Measurements from ENCODE around the gene NXF1.

The NXF1 gene

GRCh38 chr11:62839050-62839945 lies 34.1 kb upstream of the NXF1 start, which contains the start of gene WDR74:
Gene WDR74 (minus strand): TSS chr11:62839590. CDS start chr11:62839570, 20 bp downstream.
- H3K27me3 ChIP-seq (ENCODE audit: control insufficient read depth in 1 of 2, insufficient read depth in 1 of 2, low read length in 2 of 2): no peaks in the 10 kb centered on the region
- no peak within 1 kb of the TSS for H2AK5ac ChIP-seq (ENCODE audit: low read length, severe bottlenecking)
- H3K23ac ChIP-seq (ENCODE audit: low read length in 2 of 2): no peak within 1 kb of the TSS
- H3K4ac ChIP-seq (ENCODE audit: low read depth in 1 of 2, low read length in 2 of 2): peak within 1 kb of the TSS in 1 of 2 experiments; percentile 95
- peak within 1 kb of the TSS; percentile 41 to 81 for H3K18ac ChIP-seq (ENCODE audit: low read depth in 1 of 2, low read length in 2 of 2)
- H2AFZ ChIP-seq (ENCODE audit: low read depth, low read length): peak within 1 kb of the TSS; percentile 88
- peak; percentile 97 for DNase-seq
- H2BK12ac ChIP-seq (ENCODE audit: low read length in 2 of 2): peak within 1 kb of the TSS in 1 of 2 experiments; percentile 29
- peak within 1 kb of the TSS in 1 of 2 experiments; percentile 55 for H3K14ac ChIP-seq (ENCODE audit: low read length in 2 of 2)
- peak within 1 kb of the TSS; percentile 96 for H3K9ac ChIP-seq (ENCODE audit: low read length)
- WGBS: under 1% methylated on average over 58 of the region's 62 CpGs
- peaks cover 13% of the 10 kb centered on the region for H3K4me1 ChIP-seq (ENCODE audit: control insufficient read depth, insufficient read depth, low read depth, low read length)
- no peak within 1 kb of the TSS for H2BK5ac ChIP-seq (ENCODE audit: low read depth, low read length, poor library complexity, severe bottlenecking)
- H3K4me2 ChIP-seq (ENCODE audit: low read length, poor library complexity, severe bottlenecking): peak within 1 kb of the TSS; percentile 75
- H2BK15ac ChIP-seq (ENCODE audit: low read depth, poor library complexity, severe bottlenecking): no peak within 1 kb of the TSS
- H3K4me3 ChIP-seq (ENCODE audit: insufficient read depth in 1 of 2, low read depth in 1 of 2, low read length in 2 of 2): peak within 1 kb of the TSS; percentile 91 to 98
- peak within 1 kb of the TSS; percentile 55 for H4K91ac ChIP-seq (ENCODE audit: low read length)
- H3K9me3 ChIP-seq (ENCODE audit: control insufficient read depth, low read length): no peaks in the 10 kb centered on the region
- H3K36me3 ChIP-seq (ENCODE audit: control insufficient read depth in 1 of 2, insufficient read depth in 2 of 2, low read depth in 1 of 2, low read length in 2 of 2): peaks cover 26% of the 10 kb centered on the region in 2 experiments
- H4K8ac ChIP-seq (ENCODE audit: low read length): peak within 1 kb of the TSS; percentile 81
- H2BK120ac ChIP-seq (ENCODE audit: low read depth, low read length): peak within 1 kb of the TSS; percentile 61
- peak within 1 kb of the TSS; percentile 91 for H3K27ac ChIP-seq (ENCODE audit: low read length, poor library complexity, severe bottlenecking)
- peaks cover 22% of the 10 kb centered on the region for H3K79me1 ChIP-seq (replicated peaks; ENCODE audit: low read length, poor library complexity, severe bottlenecking)

- Histone ChIP-seq H3K23ac (ENCODE audit: low read length in 2 of 2) (no peak overlapping the region), H3K79me1 (replicated peaks; ENCODE audit: low read length, poor library complexity, severe bottlenecking) (peaks cover 26% of the 10 kb centered on the region), H2BK5ac (ENCODE audit: low read depth, low read length, poor library complexity, severe bottlenecking) (no peak overlapping the region), H2BK15ac (ENCODE audit: low read depth, poor library complexity, severe bottlenecking) (no peak overlapping the region), H3K4me1 (ENCODE audit: control insufficient read depth, insufficient read depth, low read depth, low read length) (peaks cover 16% of the 10 kb centered on the region), H3K4me3 (ENCODE audit: insufficient read depth in 1 of 2, low read depth in 1 of 2, low read length in 2 of 2) (no peak overlapping the region), H4K8ac (ENCODE audit: low read length) (no peak overlapping the region), H3K27me3 (ENCODE audit: control insufficient read depth in 1 of 2, insufficient read depth in 1 of 2, low read length in 2 of 2) (no peaks in the 10 kb centered on the region), H3K14ac (ENCODE audit: low read length in 2 of 2) (no peak overlapping the region), H2AFZ (ENCODE audit: low read depth, low read length) (no peak overlapping the region), H2AK5ac (ENCODE audit: low read length, severe bottlenecking) (no peak overlapping the region), H4K91ac (ENCODE audit: low read length) (no peak overlapping the region), H2BK12ac (ENCODE audit: low read length in 2 of 2) (no peak overlapping the region), H3K9ac (ENCODE audit: low read length) (no peak overlapping the region), H3K36me3 (ENCODE audit: control insufficient read depth in 1 of 2, insufficient read depth in 2 of 2, low read depth in 1 of 2, low read length in 2 of 2) (peaks cover 34 to 36% of the 10 kb centered on the region in 2 experiments), H3K4me2 (ENCODE audit: low read length, poor library complexity, severe bottlenecking) (no peak overlapping the region), H3K27ac (ENCODE audit: low read length, poor library complexity, severe bottlenecking) (no peak overlapping the region), H2BK120ac (ENCODE audit: low read depth, low read length) (no peak overlapping the region), H3K4ac (ENCODE audit: low read depth in 1 of 2, low read length in 2 of 2) (no peak overlapping the region), H3K18ac (ENCODE audit: low read depth in 1 of 2, low read length in 2 of 2) (no peak overlapping the region), H3K9me3 (ENCODE audit: control insufficient read depth, low read length) (no peaks in the 10 kb centered on the region)
- 91% methylated on average over 8 of the region's 8 CpGs for WGBS
- no peak for DNase-seq
Observed at GRCh38 chr11:62835336-62835735, 30.1 kb upstream of the NXF1 start.

- Histone ChIP-seq H3K14ac (ENCODE audit: low read length in 2 of 2) (peak within 1 kb of the TSS in 1 of 2 experiments; percentile 88), H2AK5ac (ENCODE audit: low read length, severe bottlenecking) (no peak within 1 kb of the TSS), H2BK12ac (ENCODE audit: low read length in 2 of 2) (peak within 1 kb of the TSS in 1 of 2 experiments; percentile 75), H3K4ac (ENCODE audit: low read depth in 1 of 2, low read length in 2 of 2) (peak within 1 kb of the TSS; percentile 48 to 93), H3K9me3 (ENCODE audit: control insufficient read depth, low read length) (no peaks in the 10 kb centered on the region), H3K23ac (ENCODE audit: low read length in 2 of 2) (peak within 1 kb of the TSS in 1 of 2 experiments; percentile 78), H3K4me2 (ENCODE audit: low read length, poor library complexity, severe bottlenecking) (peak within 1 kb of the TSS; percentile 82), H3K27me3 (ENCODE audit: control insufficient read depth in 1 of 2, insufficient read depth in 1 of 2, low read length in 2 of 2) (no peaks in the 10 kb centered on the region), H2BK5ac (ENCODE audit: low read depth, low read length, poor library complexity, severe bottlenecking) (peak within 1 kb of the TSS; percentile 83), H3K27ac (ENCODE audit: low read length, poor library complexity, severe bottlenecking) (peak within 1 kb of the TSS; percentile 82), H2BK120ac (ENCODE audit: low read depth, low read length) (peak within 1 kb of the TSS; percentile 84), H3K79me1 (replicated peaks; ENCODE audit: low read length, poor library complexity, severe bottlenecking) (peaks cover 21% of the 10 kb centered on the region), H3K4me3 (ENCODE audit: insufficient read depth in 1 of 2, low read depth in 1 of 2, low read length in 2 of 2) (peak within 1 kb of the TSS; percentile 85 to 98), H2AFZ (ENCODE audit: low read depth, low read length) (peak within 1 kb of the TSS; percentile 96), H4K91ac (ENCODE audit: low read length) (peak within 1 kb of the TSS; percentile 96), H3K4me1 (ENCODE audit: control insufficient read depth, insufficient read depth, low read depth, low read length) (peaks cover 17% of the 10 kb centered on the region), H3K36me3 (ENCODE audit: control insufficient read depth in 1 of 2, insufficient read depth in 2 of 2, low read depth in 1 of 2, low read length in 2 of 2) (peaks cover 42 to 49% of the 10 kb centered on the region in 2 experiments), H4K8ac (ENCODE audit: low read length) (peak within 1 kb of the TSS; percentile 98), H3K18ac (ENCODE audit: low read depth in 1 of 2, low read length in 2 of 2) (peak within 1 kb of the TSS; percentile 88 to 90), H3K9ac (ENCODE audit: low read length) (peak within 1 kb of the TSS; percentile 98), H2BK15ac (ENCODE audit: low read depth, poor library complexity, severe bottlenecking) (peak within 1 kb of the TSS; percentile 88)
- DNase-seq: no peak
- WGBS: 15% methylated on average over 39 of the region's 40 CpGs
Observed at GRCh38 chr11:62832336-62833234, 27.3 kb upstream of the NXF1 start, which contains the start of gene TEX54. Gene TEX54 (minus strand): TSS chr11:62832841.
